Mesenteric fat pad (tissue), 1 donor: ENCODE measurements around the gene NSUN7. TPM values are rescaled to one million over a fixed set of nuclear protein-coding genes. Genes with fewer than 3 reads are reported as not detected.

Experiments used
- DNase-seq: peaks from one replicate; pipeline ENCODE4 v3.0.0-alpha.2; 2020; ENCODE audit warnings: low spot score
- total RNA-seq: library from RNA; stranded (reverse); fragmentation: NEBNext Ultra II Directional; extraction: Animal tissue kit (Norgen Biotek cat#: 25700); gene quantifications from one replicate; pipeline ENCODE4 v1.2.1, GENCODE V29; 2021
- donor health status: DM: yes; HTN: yes; CAD: no.

NSUN7 gene
- total RNA-seq, 1 donor from 2014 or later: 1.7 TPM

GRCh38 chr4:40843696-40844095 lies 93.9 kb downstream of the NSUN7 start:
- peak; percentile 4 for DNase-seq

- peak; percentile 51 for DNase-seq
Observed at GRCh38 chr4:40844261-40844660, 94.5 kb downstream of the NSUN7 start.

GRCh38 chr4:40845154-40845835 lies 95.5 kb downstream of the NSUN7 start:
- peak; percentile 1 for DNase-seq

GRCh38 chr4:40846532-40846931 lies 96.8 kb downstream of the NSUN7 start:
- peak; percentile 22 for DNase-seq

- DNase-seq: peak; percentile 49
Observed at GRCh38 chr4:40848251-40848650, 98.5 kb downstream of the NSUN7 start.

- no peak for DNase-seq
Observed at GRCh38 chr4:40848940-40849339, 99.2 kb downstream of the NSUN7 start.

GRCh38 chr4:40850496-40850895 lies 100.7 kb downstream of the NSUN7 start:
- DNase-seq: no peak

GRCh38 chr4:40856277-40856839 lies 106.6 kb downstream of the NSUN7 start:
- DNase-seq: no peak

GRCh38 chr4:40856840-40857362 lies 107.1 kb downstream of the NSUN7 start:
- peak; percentile 86 for DNase-seq

GRCh38 chr4:40857956-40858355 lies 108.2 kb downstream of the NSUN7 start:
- DNase-seq: no peak

GRCh38 chr4:40858962-40859361 lies 109.2 kb downstream of the NSUN7 start:
- DNase-seq: peak; percentile 59

Other genes with a start within 250 kb of the NSUN7 start
- gene RBM47, start 120.1 kb upstream of the NSUN7 start, total RNA-seq: 53.3 TPM